GM19452 (cell line): ENCODE data around the gene EYS.
"Not testable (repeated sequence)": the region's sequence is repeated elsewhere in the genome, so short reads cannot be mapped to it uniquely, and the experiment has no call there.

Source experiments
- ATAC-seq: cut with Tn5 transposase; IDR thresholded peaks from one replicate; pipeline ENCODE4 v1.9.1; 2021; ENCODE audit not compliant: unreplicated experiment

EYS gene

DNA sequence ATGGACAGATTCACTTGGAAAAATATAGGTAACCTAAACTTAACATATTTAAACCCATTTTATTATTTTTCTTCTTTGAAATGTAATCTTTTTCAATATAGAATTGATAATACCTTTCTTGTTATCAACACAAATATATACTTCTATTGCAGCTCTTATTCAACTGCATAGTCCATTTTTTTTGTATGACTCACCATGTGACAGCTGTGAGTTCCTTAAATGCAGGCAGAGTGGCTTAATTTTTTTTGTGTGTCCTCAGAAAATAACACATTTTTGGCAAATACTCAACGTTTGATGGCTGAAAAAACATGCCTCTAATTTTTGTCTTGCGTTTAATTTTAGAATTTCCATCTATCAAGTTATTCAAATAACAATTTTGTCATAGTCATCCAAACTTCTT lies 1616.7 kb downstream of the EYS start:
- no peak for ATAC-seq

DNA sequence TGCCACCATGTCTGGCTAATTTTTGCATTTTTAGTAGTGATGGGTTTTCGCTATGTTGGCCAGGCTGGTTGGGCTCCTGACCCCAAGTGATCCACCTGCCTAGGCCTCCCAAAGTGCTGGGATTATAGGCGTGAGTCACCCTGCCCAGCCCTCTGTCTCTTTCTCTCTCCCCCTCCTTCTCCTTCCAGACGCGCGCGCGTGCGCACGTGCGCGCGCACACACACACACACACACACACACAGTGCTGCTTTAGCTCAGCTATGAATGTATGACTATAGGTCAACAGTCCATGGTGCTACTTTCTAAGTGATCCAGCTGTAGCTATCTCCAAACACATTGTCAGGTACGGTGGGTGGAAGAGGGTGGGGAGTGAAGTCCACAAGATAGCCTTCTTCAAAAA lies 1621.9 kb downstream of the EYS start:
- no peak for ATAC-seq

DNA sequence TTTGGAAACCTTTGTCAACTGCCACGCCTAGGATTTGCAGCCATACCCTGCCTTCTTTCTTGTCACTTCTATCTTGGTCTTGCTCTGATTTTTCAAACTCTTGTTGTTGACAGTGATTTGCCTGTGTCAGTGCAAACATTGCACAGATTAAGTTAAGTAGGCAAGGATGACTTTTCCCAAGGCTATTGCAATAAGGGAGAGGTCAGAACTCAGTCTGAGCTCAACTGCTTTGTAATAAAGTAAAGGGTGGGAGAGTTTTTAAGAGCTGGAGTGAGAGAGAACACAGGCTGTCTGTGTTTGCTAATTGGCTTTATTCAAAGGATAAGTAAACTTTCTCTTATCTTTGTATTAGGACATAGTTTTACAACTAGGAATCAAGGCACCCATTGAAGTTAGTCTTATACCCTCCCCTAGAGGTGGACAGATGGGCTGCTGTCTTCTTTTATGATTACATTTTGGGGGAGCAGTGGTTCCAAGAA lies 1622.8 kb downstream of the EYS start:
- no peak for ATAC-seq

DNA sequence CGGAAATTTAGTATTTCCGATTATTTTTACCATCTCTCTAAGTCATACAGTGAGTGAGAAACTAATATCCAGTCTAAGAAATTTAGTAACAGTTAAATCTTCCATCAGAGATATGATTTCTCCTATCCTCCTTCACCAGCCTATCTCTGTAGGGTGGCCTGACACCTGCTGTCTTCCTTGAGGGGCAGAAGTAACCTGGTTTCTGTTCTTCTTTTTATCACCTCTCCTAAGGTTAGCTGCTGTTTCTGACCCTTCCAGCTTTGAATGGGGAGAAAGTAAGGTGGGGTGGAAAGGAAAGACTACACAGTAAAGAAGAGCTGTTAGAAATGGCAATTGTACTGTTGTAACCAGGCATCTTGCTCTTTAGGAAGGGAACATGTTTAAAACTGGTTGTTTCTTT lies 1623.8 kb downstream of the EYS start:
- ATAC-seq = no peak

DNA sequence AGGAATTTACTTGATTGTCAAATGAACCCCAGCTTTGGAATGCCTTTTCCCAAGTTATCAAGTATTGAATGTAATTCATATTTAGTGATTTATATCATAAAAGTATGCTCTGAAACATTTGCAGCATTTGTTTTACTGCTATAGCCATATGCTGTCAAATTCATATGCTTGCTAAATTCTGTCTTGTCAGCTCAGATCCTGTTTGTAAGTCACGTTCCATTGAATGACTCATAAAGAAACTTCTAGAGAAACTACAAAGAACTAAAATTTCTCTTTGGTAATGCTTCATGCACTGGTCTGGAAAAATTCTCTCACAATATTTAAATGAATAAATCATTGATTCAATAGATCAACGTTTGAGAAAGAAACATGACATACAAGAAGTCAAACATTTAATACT lies 1625.6 kb downstream of the EYS start:
- no peak for ATAC-seq

DNA sequence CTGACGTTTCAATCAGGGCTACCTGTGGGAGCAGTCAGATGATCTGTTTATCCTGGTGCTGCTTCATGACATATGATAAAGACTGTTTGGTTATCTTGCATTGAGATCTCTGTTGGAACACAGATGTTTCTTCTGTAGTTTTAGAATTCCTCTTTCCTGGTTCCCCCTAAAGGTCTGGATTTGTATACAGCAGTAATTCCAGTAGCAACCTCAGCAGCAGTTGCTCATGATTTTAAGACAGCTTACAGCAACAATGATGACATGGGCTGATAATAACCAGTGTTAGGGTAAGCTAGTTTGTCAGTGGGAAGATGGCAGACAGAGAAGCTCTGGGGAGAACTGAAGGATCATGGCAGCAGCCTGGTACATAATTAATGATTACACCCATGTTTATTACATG lies 1632.0 kb downstream of the EYS start:
- no peak for ATAC-seq

DNA sequence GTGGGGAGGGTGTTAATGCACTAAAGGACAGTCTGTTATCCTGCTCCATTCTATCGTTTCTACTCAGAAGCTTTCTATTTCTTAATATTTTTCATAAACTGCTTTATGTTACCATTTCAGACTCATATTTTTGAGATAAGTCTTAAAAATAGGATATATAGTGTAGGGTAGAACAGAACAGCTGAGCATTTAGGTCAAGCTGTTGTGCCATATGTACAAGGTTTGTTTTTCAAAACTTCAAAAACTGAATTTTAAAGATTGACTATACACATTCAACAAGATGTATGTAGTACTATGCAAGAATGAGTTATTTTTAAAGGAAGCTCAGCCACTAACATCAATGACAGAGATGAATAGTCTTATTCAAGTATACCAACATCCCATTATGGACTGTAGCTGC lies 1634.3 kb downstream of the EYS start:
- ATAC-seq = no peak

DNA sequence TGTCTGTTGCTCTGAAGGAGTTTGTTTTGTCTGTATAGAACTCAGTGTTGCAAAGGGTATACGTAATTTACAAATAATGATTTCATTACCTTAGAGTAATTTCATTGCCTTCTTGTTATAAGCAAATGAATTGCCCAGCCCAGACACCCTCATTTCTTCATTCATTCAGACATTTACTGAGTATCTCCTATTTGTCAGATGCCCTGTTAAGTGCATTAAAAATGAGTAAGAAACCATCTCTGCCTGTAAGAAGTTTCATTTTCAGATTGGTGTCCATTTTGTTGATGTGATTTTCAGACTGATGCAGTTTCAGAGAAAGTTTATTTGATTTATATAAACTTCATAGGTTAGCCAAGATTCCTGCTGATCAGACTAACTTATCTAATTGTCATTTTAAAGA lies 1642.1 kb downstream of the EYS start:
- ATAC-seq = no peak

DNA sequence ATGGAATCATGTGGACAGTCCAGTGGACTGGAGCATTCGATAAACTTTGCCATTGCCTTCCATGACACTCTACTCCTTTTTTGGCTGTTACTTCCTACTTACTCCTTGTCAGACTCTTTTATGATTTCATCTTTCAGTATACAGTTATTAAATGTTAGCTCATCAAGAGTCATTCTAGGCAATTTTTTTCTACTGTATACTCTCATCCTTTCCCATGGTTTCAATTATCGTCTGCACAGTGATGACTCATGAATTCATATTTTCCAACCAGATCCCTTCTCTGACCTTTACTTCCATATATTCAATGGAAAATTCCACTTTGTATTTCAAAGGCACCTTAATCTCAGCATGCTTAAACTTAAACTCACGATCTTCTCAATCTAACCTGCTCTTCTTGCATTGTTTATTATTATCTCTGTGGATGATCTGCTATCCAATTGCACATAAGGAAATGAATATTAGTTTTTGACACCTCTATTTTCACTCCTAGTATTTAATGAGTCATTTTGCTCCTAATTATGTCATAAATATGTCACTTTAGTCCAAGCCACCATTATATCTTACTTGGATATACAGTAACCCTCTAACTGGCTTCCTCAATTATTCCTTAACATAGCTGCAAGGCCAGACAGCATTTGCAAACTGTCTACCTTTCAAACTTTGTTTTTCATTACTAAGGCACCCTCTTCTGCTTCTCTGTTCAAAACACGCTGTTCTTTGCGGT lies 1643.9 kb downstream of the EYS start:
- no peak for ATAC-seq

DNA sequence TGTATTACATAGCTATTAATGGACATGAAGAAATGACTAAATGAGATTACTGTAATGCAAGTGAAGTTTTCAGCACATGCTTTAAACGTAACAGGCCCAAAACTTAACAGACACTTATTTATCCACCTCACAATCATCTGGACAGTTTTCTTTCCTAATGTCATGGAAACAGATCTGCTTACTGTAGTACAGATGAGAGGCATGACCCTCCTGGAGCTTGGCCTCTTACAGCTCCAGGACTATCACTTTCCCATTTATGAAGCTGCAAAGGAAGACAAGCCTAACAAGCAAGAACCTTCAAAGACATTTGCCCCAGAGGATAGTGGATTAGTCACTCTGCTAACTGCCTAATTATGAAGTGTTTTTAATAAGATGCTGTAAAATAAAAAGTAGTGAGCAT lies 1652.2 kb downstream of the EYS start:
- ATAC-seq = no peak

DNA sequence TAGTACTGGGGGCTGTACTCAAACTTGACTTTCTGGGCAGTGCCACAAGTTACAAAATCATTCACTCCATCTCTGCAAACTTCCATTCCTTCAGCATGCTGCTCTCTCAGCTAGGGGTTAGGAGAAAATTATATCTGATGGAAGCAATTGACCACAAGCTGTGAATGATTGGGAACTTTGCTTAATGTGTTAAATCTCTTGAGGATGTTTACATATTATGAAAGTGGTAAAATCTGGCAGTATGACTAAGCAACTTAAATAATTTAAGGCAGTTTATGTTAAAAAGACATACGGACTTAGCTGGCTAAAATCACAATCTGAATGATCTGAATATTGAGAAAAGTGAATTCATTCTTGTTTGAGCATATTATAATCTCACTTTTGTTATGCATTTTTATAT lies 1656.4 kb downstream of the EYS start:
- no peak for ATAC-seq

DNA sequence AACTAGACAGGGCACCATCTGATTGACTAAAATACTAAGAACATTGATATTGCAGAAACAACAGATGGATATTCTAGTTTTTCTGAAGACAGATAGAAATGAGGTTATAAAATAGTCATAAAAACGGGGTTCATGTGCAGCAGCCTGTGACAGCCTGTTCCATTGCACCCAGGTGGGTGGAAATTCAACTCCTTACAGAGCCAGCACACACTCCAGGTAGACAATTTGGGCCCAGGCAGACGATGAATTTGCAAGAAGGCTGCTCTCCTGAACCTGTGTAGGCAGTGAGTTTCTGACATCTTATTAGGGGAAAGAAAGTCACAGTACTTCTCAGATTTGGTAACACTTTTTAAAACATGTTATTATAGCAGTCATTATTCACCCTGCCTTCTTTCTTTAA lies 1657.3 kb downstream of the EYS start:
- ATAC-seq = no peak

DNA sequence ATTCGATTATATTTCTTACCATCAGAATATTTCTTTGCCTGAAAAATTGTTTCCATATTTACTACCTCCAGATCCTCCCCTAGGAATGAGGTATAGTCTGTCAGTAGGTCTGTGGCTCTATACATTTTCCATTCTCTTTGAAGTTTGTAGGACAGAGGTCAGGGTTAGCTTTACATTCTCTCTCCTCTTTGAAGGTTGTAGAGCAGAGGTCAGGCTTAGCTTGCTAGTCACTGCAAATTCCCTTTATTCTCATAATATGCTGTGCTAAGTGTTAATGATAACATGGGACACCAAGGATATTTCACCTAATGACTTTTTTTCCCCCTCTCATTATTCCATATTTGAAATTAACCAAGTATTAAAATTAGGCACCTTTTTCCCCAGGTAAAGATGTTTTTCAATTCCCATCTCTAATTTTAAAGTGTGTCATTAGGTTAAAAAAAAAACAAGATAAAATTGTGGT lies 1660.2 kb downstream of the EYS start:
- no peak for ATAC-seq

DNA sequence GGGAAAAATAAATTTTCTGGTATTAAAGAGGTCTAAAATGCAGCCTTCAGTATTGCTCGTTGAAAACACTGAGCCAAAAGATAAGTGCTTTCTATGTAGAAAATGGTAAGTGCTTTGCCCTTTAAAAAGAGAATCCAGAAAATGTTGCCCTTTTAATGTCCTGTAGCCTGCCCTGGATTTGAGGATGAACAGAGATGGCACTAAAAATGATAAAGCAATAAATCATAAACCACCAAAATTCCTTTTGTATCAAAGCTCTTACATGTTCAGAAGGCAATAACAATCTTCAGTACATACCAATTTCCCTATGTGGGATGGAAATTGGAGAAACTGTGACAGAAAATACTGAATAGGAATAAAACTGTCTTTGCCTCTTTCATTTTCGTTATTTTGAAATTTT lies 1665.7 kb downstream of the EYS start:
- ATAC-seq = no peak

DNA sequence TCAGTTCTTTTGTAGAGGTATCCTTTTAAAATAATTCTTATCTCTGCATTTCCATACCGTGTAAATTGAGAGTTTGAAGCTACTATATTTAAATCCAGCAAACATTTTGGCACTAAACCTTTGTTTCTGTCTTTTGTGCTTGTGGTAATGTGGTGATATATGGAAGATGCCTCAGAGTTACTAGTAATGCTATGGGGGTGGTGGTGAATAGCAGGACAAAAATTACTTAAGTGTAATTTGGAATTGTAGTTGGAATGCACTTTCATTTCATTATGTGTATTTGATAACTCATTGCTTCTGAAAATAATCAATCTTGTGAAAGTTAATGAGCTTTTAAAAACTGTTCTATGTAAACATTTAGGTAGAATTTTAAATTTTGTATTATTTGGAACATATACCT lies 1666.9 kb downstream of the EYS start:
- no peak for ATAC-seq

DNA sequence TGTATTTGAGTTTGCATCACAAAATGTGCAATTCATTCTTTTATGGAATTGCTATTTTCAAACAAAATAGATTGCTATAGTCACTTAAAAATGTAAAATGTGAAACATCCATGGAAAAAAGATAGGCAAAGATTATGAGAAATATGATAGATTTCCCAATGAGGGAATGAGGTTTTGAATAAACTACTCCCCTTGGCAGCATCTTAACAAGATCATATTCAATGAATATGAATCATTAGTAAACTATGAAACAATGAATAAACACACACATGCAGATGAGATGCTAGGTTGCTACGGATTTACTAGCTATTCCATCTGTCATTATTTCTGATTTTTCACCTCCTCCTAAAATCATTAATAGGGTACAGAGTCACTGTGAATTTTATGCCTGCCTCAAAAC lies 1669.6 kb downstream of the EYS start:
- ATAC-seq = no peak

DNA sequence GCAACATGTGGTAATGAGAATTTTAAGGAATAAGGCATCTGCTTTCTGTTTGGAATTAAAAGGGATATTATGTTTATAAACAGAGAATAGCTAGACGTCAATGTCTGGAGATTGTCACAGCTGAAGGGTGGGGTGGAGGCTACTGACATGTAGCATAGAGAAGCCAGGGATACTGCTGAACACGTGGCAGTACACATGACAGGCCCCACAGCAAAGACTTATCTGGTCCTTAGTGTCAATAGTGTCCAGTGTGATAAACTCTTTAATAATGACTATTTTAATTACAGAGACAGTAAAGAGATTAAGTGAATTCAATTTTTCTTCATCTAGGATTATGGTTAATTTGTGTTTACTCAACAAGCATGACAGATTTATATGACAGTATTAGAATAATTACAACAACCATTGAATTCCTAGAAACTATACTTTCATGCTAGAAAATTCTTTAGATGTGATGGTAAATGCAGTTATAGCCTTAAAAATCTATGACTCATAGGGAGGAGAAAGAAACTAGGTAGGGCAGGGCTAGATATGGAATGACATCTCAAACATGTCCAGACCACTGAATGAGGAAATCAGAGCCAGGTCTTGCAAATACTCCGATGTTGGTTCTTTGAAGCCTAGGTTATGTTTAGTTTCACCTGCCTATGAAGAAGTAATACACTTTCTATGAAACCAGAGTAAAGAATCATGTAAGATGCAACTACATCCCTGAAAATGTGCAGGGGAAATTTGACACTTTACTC lies 1671.9 kb downstream of the EYS start:
- no peak for ATAC-seq

DNA sequence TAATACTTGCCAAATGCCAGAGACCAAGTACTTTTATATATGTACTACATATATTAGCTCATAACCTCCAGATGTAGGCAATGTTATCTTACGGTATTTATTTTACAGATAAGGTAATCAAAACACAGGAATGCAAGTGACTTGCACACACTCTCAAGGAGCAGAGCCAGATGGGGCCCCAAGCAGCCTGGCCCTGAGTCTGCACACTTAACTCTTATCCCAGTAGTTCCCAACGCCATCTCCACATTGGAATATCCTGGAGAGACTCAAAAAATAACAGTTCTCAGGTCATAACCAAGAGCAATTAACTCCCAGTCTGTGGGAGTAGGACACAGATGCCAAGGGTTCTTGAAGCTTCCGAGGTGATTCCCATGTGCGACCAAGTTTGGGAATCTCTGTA lies 1672.7 kb downstream of the EYS start:
- ATAC-seq = no peak

DNA sequence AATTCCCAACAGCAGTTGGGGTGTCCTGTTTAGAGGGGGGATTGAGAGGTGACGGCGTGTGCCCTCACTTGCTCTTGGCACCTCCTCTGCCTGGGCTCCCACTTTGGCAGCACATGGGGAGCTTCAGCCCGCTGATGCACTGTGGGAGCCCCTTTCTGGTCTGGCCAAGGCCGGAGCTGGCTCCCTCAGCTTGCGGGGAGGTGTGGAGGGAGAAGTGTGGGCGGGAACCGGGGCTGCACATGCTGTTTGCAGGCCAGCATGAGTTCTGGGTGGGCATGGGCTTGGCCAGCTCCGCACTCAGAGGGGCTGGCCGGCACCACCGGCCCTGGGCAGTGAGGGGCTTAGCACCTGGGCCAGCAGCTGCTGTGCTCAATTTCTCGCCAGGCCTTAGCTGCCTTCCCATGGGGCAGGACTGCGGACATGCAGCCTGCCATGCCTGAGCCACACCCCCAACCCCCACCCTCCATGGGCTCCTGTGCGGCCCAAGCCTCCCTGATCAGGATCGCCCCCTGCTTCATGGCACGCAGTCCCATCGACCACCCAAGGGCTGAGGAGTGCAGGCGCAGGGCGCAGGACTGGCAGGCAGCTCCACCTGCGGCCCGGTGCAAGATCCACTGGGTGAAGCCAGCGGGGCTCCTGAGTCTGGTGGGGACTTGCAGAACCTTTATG lies 1675.9 kb downstream of the EYS start:
- not testable (repeated sequence) for ATAC-seq

DNA sequence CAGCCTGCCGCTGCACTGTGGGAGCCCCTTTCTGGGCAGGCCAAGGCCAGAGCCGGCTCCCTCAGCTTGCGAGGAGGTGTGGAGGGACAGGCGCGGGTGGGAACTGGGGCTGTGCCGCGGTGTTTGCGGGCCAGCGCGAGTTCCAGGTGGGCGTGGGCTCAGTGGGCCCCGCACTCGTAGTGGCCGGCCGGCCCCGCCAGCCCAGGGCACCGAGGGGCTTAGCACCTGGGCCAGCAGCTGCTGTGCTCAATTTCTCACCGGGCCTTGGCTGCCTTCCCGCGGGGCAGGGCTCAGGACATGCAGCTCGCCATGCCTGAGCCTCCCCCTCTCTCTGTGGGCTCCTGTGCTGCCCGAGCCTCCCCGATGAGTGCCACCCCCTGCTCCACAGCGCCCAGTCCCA lies 1683.3 kb downstream of the EYS start:
- ATAC-seq = no peak

DNA sequence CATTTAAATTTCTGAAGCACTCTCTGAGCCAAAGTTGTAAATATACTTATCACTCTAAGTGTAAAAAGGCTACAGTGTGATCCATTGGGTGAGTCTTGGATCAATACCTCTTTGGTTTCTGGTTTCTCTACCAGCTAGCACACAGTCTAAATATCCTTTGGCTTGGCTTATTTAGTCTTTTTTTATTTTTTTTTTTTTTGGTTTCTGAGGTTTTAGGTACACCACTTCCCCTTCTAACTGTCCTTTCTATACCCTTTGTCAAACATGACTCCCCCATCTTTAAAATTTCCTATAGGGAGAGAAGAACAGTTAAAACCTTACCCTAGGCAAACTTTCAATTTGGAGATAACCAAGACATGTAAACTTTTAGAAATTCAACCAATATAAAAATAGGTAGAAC lies 1692.4 kb downstream of the EYS start:
- no peak for ATAC-seq

DNA sequence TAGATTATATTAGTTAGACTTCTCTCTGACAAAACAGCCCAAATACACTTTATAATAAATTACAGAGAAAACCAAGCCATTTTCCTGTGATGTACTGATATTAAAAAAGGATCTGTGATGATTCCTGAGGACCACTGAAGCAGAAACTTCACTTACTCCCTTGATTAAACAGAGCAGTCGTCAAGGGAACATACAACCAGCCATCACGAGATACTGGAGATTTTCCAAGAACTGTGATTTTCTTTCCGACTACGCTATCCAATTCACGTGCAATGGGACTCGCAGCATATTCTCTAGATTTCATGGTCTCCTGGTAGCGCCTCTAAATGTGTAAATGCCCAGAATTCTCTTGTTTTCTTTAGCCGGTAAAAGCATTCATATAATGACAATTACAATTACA lies 1694.0 kb downstream of the EYS start:
- no peak for ATAC-seq
